Measurements from ENCODE around the gene NRXN3. TPM values are rescaled to one million over a fixed set of nuclear protein-coding genes. Genes with fewer than 3 reads are reported as not detected.

The NRXN3 gene
- total and polyA plus RNA-seq, 4 donors = 0.07 to 1.2 (median 0.23) TPM

DNA sequence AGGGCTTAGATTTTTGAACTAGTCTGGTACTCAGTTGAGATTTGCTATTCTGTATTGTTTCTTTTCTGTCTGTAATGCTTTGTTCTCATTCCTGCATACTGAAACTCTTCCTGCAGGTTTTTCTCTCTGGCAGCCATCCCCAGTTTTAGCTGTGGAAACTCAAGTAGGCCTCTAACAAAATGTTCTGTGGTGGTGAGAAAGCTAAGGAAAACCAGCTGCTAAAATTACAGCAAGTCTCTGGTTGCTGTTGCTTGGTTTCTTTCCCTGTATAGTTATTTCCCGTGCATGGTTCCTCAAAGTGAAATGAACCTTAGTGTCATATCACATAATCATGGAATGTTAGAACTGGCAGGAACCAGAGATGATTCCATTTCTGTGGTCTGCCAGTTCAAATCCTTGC, 442.5 kb downstream of the NRXN3 start (continued):
- TF ChIP-seq, protein P1, sequence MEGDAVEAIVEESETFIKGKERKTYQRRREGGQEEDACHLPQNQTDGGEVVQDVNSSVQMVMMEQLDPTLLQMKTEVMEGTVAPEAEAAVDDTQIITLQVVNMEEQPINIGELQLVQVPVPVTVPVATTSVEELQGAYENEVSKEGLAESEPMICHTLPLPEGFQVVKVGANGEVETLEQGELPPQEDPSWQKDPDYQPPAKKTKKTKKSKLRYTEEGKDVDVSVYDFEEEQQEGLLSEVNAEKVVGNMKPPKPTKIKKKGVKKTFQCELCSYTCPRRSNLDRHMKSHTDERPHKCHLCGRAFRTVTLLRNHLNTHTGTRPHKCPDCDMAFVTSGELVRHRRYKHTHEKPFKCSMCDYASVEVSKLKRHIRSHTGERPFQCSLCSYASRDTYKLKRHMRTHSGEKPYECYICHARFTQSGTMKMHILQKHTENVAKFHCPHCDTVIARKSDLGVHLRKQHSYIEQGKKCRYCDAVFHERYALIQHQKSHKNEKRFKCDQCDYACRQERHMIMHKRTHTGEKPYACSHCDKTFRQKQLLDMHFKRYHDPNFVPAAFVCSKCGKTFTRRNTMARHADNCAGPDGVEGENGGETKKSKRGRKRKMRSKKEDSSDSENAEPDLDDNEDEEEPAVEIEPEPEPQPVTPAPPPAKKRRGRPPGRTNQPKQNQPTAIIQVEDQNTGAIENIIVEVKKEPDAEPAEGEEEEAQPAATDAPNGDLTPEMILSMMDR (IDR thresholded peaks at IDR 0.05; ENCODE audit: low read depth, low read length, missing input control) = no peak

DNA sequence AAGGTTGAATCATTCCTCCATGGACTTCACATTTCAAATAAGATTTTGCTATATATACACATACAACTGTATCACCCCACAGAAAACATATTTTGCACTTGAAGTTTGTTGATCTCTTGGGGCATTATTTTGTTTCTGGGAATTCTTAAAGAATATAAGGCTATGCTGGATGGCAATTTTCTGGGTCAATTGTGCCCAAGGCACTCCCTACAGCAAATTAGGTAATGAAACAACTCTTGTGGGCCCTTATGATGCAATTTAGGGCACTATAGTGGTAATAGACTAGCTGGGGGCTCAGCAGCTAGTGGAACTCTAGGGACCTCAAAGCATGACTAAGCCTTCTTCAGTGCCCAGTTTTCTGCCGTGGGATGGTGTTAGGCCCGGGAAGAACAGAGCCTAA, 444.4 kb downstream of the NRXN3 start:
- peaks cover 0 to 6% (median 0%) of the 10 kb centered on the region in 4 donors for H3K27me3 ChIP-seq (ENCODE audit: control insufficient read depth in 4 of 4, insufficient read depth in 4 of 4, low read length in 3 of 4)
- H3K36me3 ChIP-seq (ENCODE audit: control insufficient read depth in 4 of 4, insufficient read depth in 3 of 4, low read depth in 1 of 4, low read length in 3 of 4) = no peaks in the 10 kb centered on the region
- no peak overlapping the region for H3K27ac ChIP-seq (ENCODE audit: low read depth in 1 of 2, low read length in 2 of 2)
- no peak for DNase-seq (ENCODE audit: low spot score)
- TF ChIP-seq NR2F2 (IDR thresholded peaks at IDR 0.05) (no peak), RXRA (IDR thresholded peaks at IDR 0.05) (no peak), FOXA1 (IDR thresholded peaks at IDR 0.05) (no peak), JUND (IDR thresholded peaks at IDR 0.05) (no peak), YY1 (IDR thresholded peaks at IDR 0.05) (no peak), RAD21 (IDR thresholded peaks at IDR 0.05) (no peak), TAF1 (conservative IDR thresholded peaks at IDR 0.05) (no peak), FOXA2 (IDR thresholded peaks at IDR 0.05) (no peak)
- TF ChIP-seq, protein P2, sequence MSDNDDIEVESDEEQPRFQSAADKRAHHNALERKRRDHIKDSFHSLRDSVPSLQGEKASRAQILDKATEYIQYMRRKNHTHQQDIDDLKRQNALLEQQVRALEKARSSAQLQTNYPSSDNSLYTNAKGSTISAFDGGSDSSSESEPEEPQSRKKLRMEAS (IDR thresholded peaks at IDR 0.05) = no peak
- TF ChIP-seq, protein P1 (IDR thresholded peaks at IDR 0.05; ENCODE audit: low read depth, low read length, missing input control) = no peak
- H3K9me3 ChIP-seq (ENCODE audit: control insufficient read depth in 4 of 4, low read length in 3 of 4) = no peaks in the 10 kb centered on the region
- H3K4me3 ChIP-seq (ENCODE audit: low read depth in 1 of 3, low read length in 3 of 3) = no peak overlapping the region
- 86% methylated on average over 2 of the region's 2 CpGs for WGBS
- no peak overlapping the region for H3K9ac ChIP-seq (ENCODE audit: low read depth in 1 of 2, low read length in 2 of 2)
- H3K4me1 ChIP-seq (ENCODE audit: control insufficient read depth in 4 of 4, insufficient read depth in 4 of 4, low read length in 3 of 4) = no peaks in the 10 kb centered on the region

DNA sequence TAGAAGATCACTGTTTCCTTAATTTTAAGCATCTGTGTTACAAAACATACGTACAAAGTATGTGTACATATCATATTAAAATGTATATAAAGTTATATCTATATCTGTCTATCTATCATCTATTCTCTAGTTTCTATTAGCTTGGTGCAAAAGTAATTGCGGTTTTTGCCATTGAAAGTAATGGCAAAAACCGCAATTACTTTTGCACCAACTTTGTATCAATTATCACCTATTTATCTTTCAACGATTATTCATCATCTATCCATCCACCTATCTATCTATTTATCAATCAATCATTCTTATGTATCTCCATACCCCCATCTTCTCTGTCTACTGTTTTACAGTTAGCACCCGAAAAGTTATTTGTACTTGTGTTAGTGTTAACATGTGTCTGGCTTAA, 447.6 kb downstream of the NRXN3 start:
- no peak overlapping the region for H3K4me3 ChIP-seq (ENCODE audit: low read depth in 1 of 3, low read length in 3 of 3)
- no peaks in the 10 kb centered on the region for H3K9me3 ChIP-seq (ENCODE audit: control insufficient read depth in 4 of 4, low read length in 3 of 4)
- no peaks in the 10 kb centered on the region for H3K4me1 ChIP-seq (ENCODE audit: control insufficient read depth in 4 of 4, insufficient read depth in 4 of 4, low read length in 3 of 4)
- DNase-seq (ENCODE audit: low spot score) = no peak
- TF ChIP-seq HNF4A (conservative IDR thresholded peaks at IDR 0.05) (no peak), HNF4G (IDR thresholded peaks at IDR 0.05) (no peak), JUND (IDR thresholded peaks at IDR 0.05) (no peak)
- TF ChIP-seq, protein P2 (IDR thresholded peaks at IDR 0.05) = no peak
- TF ChIP-seq, protein P3, sequence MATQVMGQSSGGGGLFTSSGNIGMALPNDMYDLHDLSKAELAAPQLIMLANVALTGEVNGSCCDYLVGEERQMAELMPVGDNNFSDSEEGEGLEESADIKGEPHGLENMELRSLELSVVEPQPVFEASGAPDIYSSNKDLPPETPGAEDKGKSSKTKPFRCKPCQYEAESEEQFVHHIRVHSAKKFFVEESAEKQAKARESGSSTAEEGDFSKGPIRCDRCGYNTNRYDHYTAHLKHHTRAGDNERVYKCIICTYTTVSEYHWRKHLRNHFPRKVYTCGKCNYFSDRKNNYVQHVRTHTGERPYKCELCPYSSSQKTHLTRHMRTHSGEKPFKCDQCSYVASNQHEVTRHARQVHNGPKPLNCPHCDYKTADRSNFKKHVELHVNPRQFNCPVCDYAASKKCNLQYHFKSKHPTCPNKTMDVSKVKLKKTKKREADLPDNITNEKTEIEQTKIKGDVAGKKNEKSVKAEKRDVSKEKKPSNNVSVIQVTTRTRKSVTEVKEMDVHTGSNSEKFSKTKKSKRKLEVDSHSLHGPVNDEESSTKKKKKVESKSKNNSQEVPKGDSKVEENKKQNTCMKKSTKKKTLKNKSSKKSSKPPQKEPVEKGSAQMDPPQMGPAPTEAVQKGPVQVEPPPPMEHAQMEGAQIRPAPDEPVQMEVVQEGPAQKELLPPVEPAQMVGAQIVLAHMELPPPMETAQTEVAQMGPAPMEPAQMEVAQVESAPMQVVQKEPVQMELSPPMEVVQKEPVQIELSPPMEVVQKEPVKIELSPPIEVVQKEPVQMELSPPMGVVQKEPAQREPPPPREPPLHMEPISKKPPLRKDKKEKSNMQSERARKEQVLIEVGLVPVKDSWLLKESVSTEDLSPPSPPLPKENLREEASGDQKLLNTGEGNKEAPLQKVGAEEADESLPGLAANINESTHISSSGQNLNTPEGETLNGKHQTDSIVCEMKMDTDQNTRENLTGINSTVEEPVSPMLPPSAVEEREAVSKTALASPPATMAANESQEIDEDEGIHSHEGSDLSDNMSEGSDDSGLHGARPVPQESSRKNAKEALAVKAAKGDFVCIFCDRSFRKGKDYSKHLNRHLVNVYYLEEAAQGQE (IDR thresholded peaks at IDR 0.05) = no peak
- H3K27ac ChIP-seq (ENCODE audit: low read depth in 1 of 2, low read length in 2 of 2) = no peak overlapping the region
- peaks cover 0 to 3% (median 0%) of the 10 kb centered on the region in 4 donors for H3K27me3 ChIP-seq (ENCODE audit: control insufficient read depth in 4 of 4, insufficient read depth in 4 of 4, low read length in 3 of 4)
- H3K9ac ChIP-seq (ENCODE audit: low read depth in 1 of 2, low read length in 2 of 2) = no peak overlapping the region
- 76% methylated on average over 5 of the region's 5 CpGs for WGBS
- no peaks in the 10 kb centered on the region for H3K36me3 ChIP-seq (ENCODE audit: control insufficient read depth in 4 of 4, insufficient read depth in 3 of 4, low read depth in 1 of 4, low read length in 3 of 4)
